Measurements from ENCODE around the gene TMEM156.
A peak's percentile ranks its signal among the peaks of the same experiment; 100 is the strongest.
"Not testable (repeated sequence)": the region's sequence is repeated elsewhere in the genome, so short reads cannot be mapped to it uniquely, and the experiment has no call there.

The TMEM156 gene

GRCh38 chr4:38950734-38951133 is 81.5 kb downstream of the TMEM156 start:
- Mint-ChIP-seq H3K9me3 (no peaks in the 10 kb centered on the region), H3K27me3 (peaks cover 5 to 6% of the 10 kb centered on the region in 2 donors), H3K4me1 (peaks cover 7 to 13% of the 10 kb centered on the region in 2 donors), H3K4me3 (no peak overlapping the region), H3K36me3 (no peaks in the 10 kb centered on the region), H3K27ac (peak overlapping the region; percentile 44)
- DNase-seq (no peak), ATAC-seq (replicated peaks) (no peak)

- ATAC-seq (replicated peaks) (no peak), DNase-seq (no peak)
- peaks cover 7 to 13% of the 10 kb centered on the region in 2 donors for H3K4me1 Mint-ChIP-seq
- H3K27me3 Mint-ChIP-seq, result peaks cover 5 to 6% of the 10 kb centered on the region in 2 donors
- no peaks in the 10 kb centered on the region for H3K36me3 Mint-ChIP-seq
- no peaks in the 10 kb centered on the region for H3K9me3 Mint-ChIP-seq
- H3K27ac Mint-ChIP-seq, result no peak overlapping the region
- no peak overlapping the region for H3K4me3 Mint-ChIP-seq
Measured at GRCh38 chr4:38950159-38950558, 82.0 kb downstream of the TMEM156 start.

GRCh38 chr4:38949411-38950051 is 82.7 kb downstream of the TMEM156 start:
- ATAC-seq (replicated peaks) (peak in 1 of 2 donors; percentile 23), DNase-seq (no peak)
- no peak overlapping the region for H3K4me3 Mint-ChIP-seq
- H3K27ac Mint-ChIP-seq, result no peak overlapping the region
- peaks cover 7 to 13% of the 10 kb centered on the region in 2 donors for H3K4me1 Mint-ChIP-seq
- no peaks in the 10 kb centered on the region for H3K9me3 Mint-ChIP-seq
- no peaks in the 10 kb centered on the region for H3K36me3 Mint-ChIP-seq
- peaks cover 5 to 6% of the 10 kb centered on the region in 2 donors for H3K27me3 Mint-ChIP-seq

- ATAC-seq (replicated peaks), result no peak
- Mint-ChIP-seq H3K36me3 (no peaks in the 10 kb centered on the region), H3K4me1 (peaks cover 7 to 9% of the 10 kb centered on the region in 2 donors), H3K4me3 (no peak overlapping the region), H3K27ac (no peak overlapping the region), H3K9me3 (no peaks in the 10 kb centered on the region), H3K27me3 (peaks cover 2% of the 10 kb centered on the region in 2 donors)
- DNase-seq, result no peak
Measured at GRCh38 chr4:38948551-38948950, 83.7 kb downstream of the TMEM156 start.

GRCh38 chr4:38946919-38947318 is 85.3 kb downstream of the TMEM156 start:
- H3K36me3 Mint-ChIP-seq, result peaks cover 0 to 5% of the 10 kb centered on the region in 2 donors
- H3K27ac Mint-ChIP-seq, result no peak overlapping the region
- no peaks in the 10 kb centered on the region for H3K27me3 Mint-ChIP-seq
- H3K4me3 Mint-ChIP-seq, result no peak overlapping the region
- H3K4me1 Mint-ChIP-seq, result peaks cover 10 to 12% of the 10 kb centered on the region in 2 donors
- ATAC-seq (replicated peaks), result no peak
- no peak for DNase-seq
- H3K9me3 Mint-ChIP-seq, result no peaks in the 10 kb centered on the region

- peaks cover 14 to 37% of the 10 kb centered on the region in 2 donors for H3K4me1 Mint-ChIP-seq
- ATAC-seq (replicated peaks) (no peak), DNase-seq (no peak)
- H3K9me3 Mint-ChIP-seq, result peaks cover 0 to 2% of the 10 kb centered on the region in 2 donors
- peaks cover 4 to 8% of the 10 kb centered on the region in 2 donors for H3K36me3 Mint-ChIP-seq
- H3K27ac Mint-ChIP-seq, result no peak overlapping the region
- H3K4me3 Mint-ChIP-seq, result no peak overlapping the region
- no peaks in the 10 kb centered on the region for H3K27me3 Mint-ChIP-seq
Measured at GRCh38 chr4:38944440-38944839, 87.8 kb downstream of the TMEM156 start.

- no peak overlapping the region for H3K4me3 Mint-ChIP-seq
- H3K27me3 Mint-ChIP-seq, result no peaks in the 10 kb centered on the region
- no peak overlapping the region for H3K27ac Mint-ChIP-seq
- DNase-seq (no peak), ATAC-seq (replicated peaks) (no peak)
- peaks cover 0 to 2% of the 10 kb centered on the region in 2 donors for H3K9me3 Mint-ChIP-seq
- peaks cover 17 to 48% of the 10 kb centered on the region in 2 donors for H3K4me1 Mint-ChIP-seq
- peaks cover 5 to 9% of the 10 kb centered on the region in 2 donors for H3K36me3 Mint-ChIP-seq
Measured at GRCh38 chr4:38943343-38943742, 88.9 kb downstream of the TMEM156 start.

- not testable (repeated sequence) for DNase-seq; ATAC-seq (replicated peaks); H3K9me3 Mint-ChIP-seq; H3K4me3 Mint-ChIP-seq; H3K27me3 Mint-ChIP-seq
- Mint-ChIP-seq H3K4me1 (peaks cover 19 to 56% of the 10 kb centered on the region in 2 donors), H3K27ac (peak overlapping the region; percentile 14), H3K36me3 (peaks cover 9 to 13% of the 10 kb centered on the region in 2 donors)
Measured at GRCh38 chr4:38941906-38942305, 90.3 kb downstream of the TMEM156 start.

- Mint-ChIP-seq H3K27me3 (no peaks in the 10 kb centered on the region), H3K4me3 (peak overlapping the region in 1 of 2 donors; percentile 45), H3K4me1 (peaks cover 17 to 54% of the 10 kb centered on the region in 2 donors), H3K36me3 (peaks cover 9 to 13% of the 10 kb centered on the region in 2 donors), H3K27ac (no peak overlapping the region), H3K9me3 (peaks cover 0 to 2% of the 10 kb centered on the region in 2 donors)
- ATAC-seq (replicated peaks) (no peak), DNase-seq (no peak)
Measured at GRCh38 chr4:38940476-38940875, 91.7 kb downstream of the TMEM156 start.

GRCh38 chr4:38939165-38939564 is 93.0 kb downstream of the TMEM156 start:
- Mint-ChIP-seq H3K9me3 (peaks cover 0 to 2% of the 10 kb centered on the region in 2 donors), H3K36me3 (peaks cover 9 to 13% of the 10 kb centered on the region in 2 donors), H3K27ac (no peak overlapping the region), H3K4me1 (peaks cover 17 to 54% of the 10 kb centered on the region in 2 donors), H3K27me3 (no peaks in the 10 kb centered on the region), H3K4me3 (peak overlapping the region in 1 of 2 donors; percentile 59)
- peak; percentile 96 to 97 for ATAC-seq (replicated peaks)
- DNase-seq, result peak; percentile 3

GRCh38 chr4:38935391-38936073 is 96.7 kb downstream of the TMEM156 start:
- peaks cover 9 to 36% of the 10 kb centered on the region in 2 donors for H3K4me1 Mint-ChIP-seq
- H3K36me3 Mint-ChIP-seq, result peaks cover 10 to 16% of the 10 kb centered on the region in 2 donors
- DNase-seq (no peak), ATAC-seq (replicated peaks) (no peak)
- no peaks in the 10 kb centered on the region for H3K9me3 Mint-ChIP-seq
- H3K4me3 Mint-ChIP-seq, result no peak overlapping the region
- H3K27me3 Mint-ChIP-seq, result no peaks in the 10 kb centered on the region
- H3K27ac Mint-ChIP-seq, result no peak overlapping the region

GRCh38 chr4:38931125-38931524 is 101.1 kb downstream of the TMEM156 start:
- H3K4me3 Mint-ChIP-seq, result no peak overlapping the region
- DNase-seq (no peak), ATAC-seq (replicated peaks) (no peak)
- peaks cover 12 to 15% of the 10 kb centered on the region in 2 donors for H3K36me3 Mint-ChIP-seq
- no peaks in the 10 kb centered on the region for H3K27me3 Mint-ChIP-seq
- peak overlapping the region; percentile 82 for H3K27ac Mint-ChIP-seq
- no peaks in the 10 kb centered on the region for H3K9me3 Mint-ChIP-seq
- H3K4me1 Mint-ChIP-seq, result peaks cover 5 to 19% of the 10 kb centered on the region in 2 donors

- Mint-ChIP-seq H3K4me3 (peak overlapping the region in 1 of 2 donors; percentile 21), H3K4me1 (peaks cover 5 to 19% of the 10 kb centered on the region in 2 donors), H3K36me3 (peaks cover 12 to 15% of the 10 kb centered on the region in 2 donors), H3K27me3 (no peaks in the 10 kb centered on the region), H3K9me3 (no peaks in the 10 kb centered on the region), H3K27ac (peak overlapping the region; percentile 77)
- no peak for DNase-seq
- ATAC-seq (replicated peaks), result no peak
Measured at GRCh38 chr4:38930707-38931106, 101.5 kb downstream of the TMEM156 start.

- Mint-ChIP-seq H3K27ac (peak overlapping the region; percentile 77), H3K4me1 (peaks cover 5 to 19% of the 10 kb centered on the region in 2 donors), H3K4me3 (peak overlapping the region in 1 of 2 donors; percentile 21), H3K27me3 (no peaks in the 10 kb centered on the region), H3K9me3 (no peaks in the 10 kb centered on the region), H3K36me3 (peaks cover 12 to 15% of the 10 kb centered on the region in 2 donors)
- peak; percentile 29 for DNase-seq
- peak; percentile 98 for ATAC-seq (replicated peaks)
Measured at GRCh38 chr4:38930204-38930603, 102.0 kb downstream of the TMEM156 start.

GRCh38 chr4:38928974-38929373 is 103.2 kb downstream of the TMEM156 start:
- no peaks in the 10 kb centered on the region for H3K27me3 Mint-ChIP-seq
- no peak overlapping the region for H3K27ac Mint-ChIP-seq
- peaks cover 12 to 15% of the 10 kb centered on the region in 2 donors for H3K36me3 Mint-ChIP-seq
- no peak overlapping the region for H3K4me3 Mint-ChIP-seq
- ATAC-seq (replicated peaks) (no peak), DNase-seq (no peak)
- H3K9me3 Mint-ChIP-seq, result no peaks in the 10 kb centered on the region
- H3K4me1 Mint-ChIP-seq, result peaks cover 5 to 19% of the 10 kb centered on the region in 2 donors

All from stimulated activated naive B cell treated with anti-CD40 and anti-IgM and Interleukin-4, amounts not matched to agents 10 μg/mL and 1 μg/mL and 100 μg/mL, for 72 hours (primary cell).